ENCODE data around the gene ZC3H8. TPM values are rescaled to one million over a fixed set of nuclear protein-coding genes. Genes with fewer than 3 reads are reported as not detected.

The ZC3H8 gene
- 10 to 100 TPM in 2 of 4 donors, 1 to 10 TPM in 2; 1.8 to 42.0 (median 10.2) TPM for total RNA-seq

GRCh38 chr2:112254466-112255240 lies at the start of gene ZC3H8:
Gene ZC3H8 (minus strand): TSS chr2:112255042. CDS start chr2:112254981, 61 bp downstream.
- H3K27me3 ChIP-seq: no peaks in the 10 kb centered on the region
- peak; percentile 90 to 94 for DNase-seq
- H3K27ac ChIP-seq: peak within 1 kb of the TSS; percentile 75 to 78
- intact Hi-C loops (cut with DNase I; ENCODE audit: low total_unique reads): no loop called here
- no peaks in the 10 kb centered on the region for H3K36me3 ChIP-seq
- no peaks in the 10 kb centered on the region for H3K4me1 ChIP-seq
- H3K4me3 ChIP-seq: peak within 1 kb of the TSS; percentile 74 to 83
- TF ChIP-seq POLR2A (IDR thresholded peaks at IDR 0.05) (peak; percentile 65 to 77), CTCF (IDR thresholded peaks at IDR 0.05) (no peak)
- no peaks in the 10 kb centered on the region for H3K9me3 ChIP-seq

DNA sequence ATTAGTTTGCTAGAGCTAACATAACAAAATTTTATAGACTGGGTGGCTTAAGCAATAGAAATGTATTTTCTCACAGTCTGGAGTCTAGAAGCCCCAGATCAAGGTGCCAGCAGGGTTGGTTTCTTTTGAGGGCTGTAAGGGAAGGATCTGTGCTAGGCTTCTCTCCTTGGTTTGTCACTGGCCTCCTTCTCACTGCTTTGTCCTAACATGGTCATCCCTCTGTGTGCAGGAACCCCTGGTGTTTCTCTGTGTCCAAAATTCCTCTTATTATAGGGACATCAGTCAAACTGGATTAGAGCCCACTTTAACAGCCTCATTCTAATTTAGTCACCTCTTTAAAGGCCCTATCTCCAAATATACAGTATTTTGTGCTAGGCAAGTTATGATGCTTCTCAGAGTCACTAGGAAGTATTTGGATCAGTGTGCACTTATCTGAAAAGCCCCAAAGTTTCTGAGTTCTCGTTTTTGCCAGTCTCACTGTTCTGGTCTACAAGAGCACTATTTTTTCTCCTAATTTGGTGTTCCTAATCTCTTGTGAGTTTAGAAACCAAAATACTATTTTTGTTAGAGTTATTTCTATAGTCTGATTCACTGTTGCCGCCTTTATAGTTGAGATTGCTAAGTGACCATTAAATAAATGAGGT lies 49.6 kb upstream of the ZC3H8 start:
- no peak overlapping the region for H3K4me3 ChIP-seq
- H3K27ac ChIP-seq: peak overlapping the region in 1 of 2 donors; percentile 7
- no peaks in the 10 kb centered on the region for H3K9me3 ChIP-seq
- intact Hi-C loops (cut with DNase I; ENCODE audit: low total_unique reads): no loop called here
- TF ChIP-seq CTCF (IDR thresholded peaks at IDR 0.05) (no peak), POLR2A (IDR thresholded peaks at IDR 0.05) (no peak)
- H3K4me1 ChIP-seq: no peaks in the 10 kb centered on the region
- H3K36me3 ChIP-seq: no peaks in the 10 kb centered on the region
- no peaks in the 10 kb centered on the region for H3K27me3 ChIP-seq
- DNase-seq: no peak

GRCh38 chr2:112301973-112302372 lies 47.1 kb upstream of the ZC3H8 start:
- intact Hi-C loops (cut with DNase I; ENCODE audit: low total_unique reads): no loop called here
- no peak for DNase-seq

GRCh38 chr2:112301171-112301584 lies 46.3 kb upstream of the ZC3H8 start:
- no peak for DNase-seq
- Histone ChIP-seq H3K4me1 (no peaks in the 10 kb centered on the region), H3K36me3 (no peaks in the 10 kb centered on the region), H3K27ac (no peak overlapping the region), H3K9me3 (no peaks in the 10 kb centered on the region), H3K4me3 (no peak overlapping the region), H3K27me3 (no peaks in the 10 kb centered on the region)
- TF ChIP-seq CTCF (IDR thresholded peaks at IDR 0.05): no peak
- no peak for TF ChIP-seq POLR2A (IDR thresholded peaks at IDR 0.05)
- intact Hi-C loops (cut with DNase I; ENCODE audit: low total_unique reads): no loop called here

More at GRCh38 chr2:112301973-112302372, 47.1 kb upstream of the ZC3H8 start:
- H3K4me1 ChIP-seq: no peaks in the 10 kb centered on the region
- H3K27ac ChIP-seq: no peak overlapping the region
- no peak for TF ChIP-seq CTCF (IDR thresholded peaks at IDR 0.05)
- no peak for TF ChIP-seq POLR2A (IDR thresholded peaks at IDR 0.05)
- no peaks in the 10 kb centered on the region for H3K9me3 ChIP-seq
- H3K4me3 ChIP-seq: no peak overlapping the region
- H3K27me3 ChIP-seq: no peaks in the 10 kb centered on the region
- H3K36me3 ChIP-seq: no peaks in the 10 kb centered on the region

DNA sequence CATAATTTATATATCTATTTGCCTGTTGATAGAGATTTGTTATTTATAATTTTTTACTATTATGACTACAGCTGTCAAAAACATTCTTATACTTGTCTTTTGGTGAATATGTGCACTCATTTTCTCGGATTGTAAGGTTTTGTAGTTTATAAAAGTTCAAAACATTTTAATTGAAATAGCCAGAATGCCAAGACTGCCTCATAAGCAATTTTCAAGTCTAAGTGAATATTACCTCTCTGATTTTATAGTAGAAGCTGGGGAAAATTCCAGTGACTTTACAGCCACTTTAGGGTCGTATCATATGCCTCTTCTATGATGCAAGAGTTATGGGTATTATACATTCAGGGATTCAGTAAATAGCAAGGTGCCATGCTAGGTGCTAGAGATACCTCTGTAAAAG lies 41.6 kb upstream of the ZC3H8 start:
- H3K36me3 ChIP-seq: no peaks in the 10 kb centered on the region
- H3K4me3 ChIP-seq: no peak overlapping the region
- no peaks in the 10 kb centered on the region for H3K4me1 ChIP-seq
- intact Hi-C loops (cut with DNase I; ENCODE audit: low total_unique reads): no loop called here
- H3K27ac ChIP-seq: no peak overlapping the region
- no peaks in the 10 kb centered on the region for H3K27me3 ChIP-seq
- TF ChIP-seq CTCF (IDR thresholded peaks at IDR 0.05) (no peak), POLR2A (IDR thresholded peaks at IDR 0.05) (no peak)
- no peak for DNase-seq
- no peaks in the 10 kb centered on the region for H3K9me3 ChIP-seq
